SU-DHL-6 (cell line): Measurements from ENCODE around the gene MYMK.

Experiments used
- CTCF ChIP-seq: fragments of 200-600 bp; sonication (generic); IDR thresholded peaks from one replicate; pipeline ENCODE4 v1.5.1; 2017; ENCODE audit warnings: antibody characterized with exemption, mild to moderate bottlenecking, low read length, moderate library complexity; ENCODE audit not compliant: insufficient read depth, poor library complexity, severe bottlenecking
- EZH2phosphoT487 ChIP-seq: fragments of 200-600 bp; sonication (generic), shearing (Covaris generic); conservative IDR thresholded peaks from 2 replicates; pipeline ENCODE4 v1.6.1; 2018; ENCODE audit warnings: mild to moderate bottlenecking, antibody characterized with exemption, low read length, moderate library complexity, mixed read lengths

- TF ChIP-seq CTCF = no peak
- no peak for TF ChIP-seq EZH2phosphoT487
Measured at GRCh38 chr9:133528876-133529241, 4.1 kb upstream of the MYMK start.
